HG02884 (cell line): Measurements from ENCODE around the gene FGF3.

ENCODE experiments used
- ATAC-seq: cut with Tn5 transposase; IDR thresholded peaks from one replicate; pipeline ENCODE4 v1.9.1; 2021; ENCODE audit warnings: mild to moderate bottlenecking, moderate library complexity; ENCODE audit not compliant: unreplicated experiment

Gene FGF3

DNA sequence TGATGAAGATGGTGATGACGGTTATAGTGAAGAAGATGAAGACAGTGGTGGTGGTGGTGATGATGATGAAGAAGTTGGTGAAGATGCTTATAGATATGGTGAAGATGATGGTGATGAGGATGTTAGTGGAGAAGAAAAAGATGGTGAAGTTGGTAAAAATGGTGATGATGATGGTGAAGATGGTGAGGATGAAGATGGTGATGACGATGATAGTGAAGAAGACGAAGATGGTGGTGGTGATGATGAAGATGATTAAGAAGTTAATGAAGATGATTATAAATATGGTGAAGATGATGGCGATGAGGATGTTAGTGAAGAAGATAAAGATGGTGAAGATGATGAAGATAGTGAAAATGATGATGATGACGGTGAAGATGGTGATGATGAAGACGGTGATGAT is 25.2 kb upstream of the FGF3 start:
- ATAC-seq: no peak

DNA sequence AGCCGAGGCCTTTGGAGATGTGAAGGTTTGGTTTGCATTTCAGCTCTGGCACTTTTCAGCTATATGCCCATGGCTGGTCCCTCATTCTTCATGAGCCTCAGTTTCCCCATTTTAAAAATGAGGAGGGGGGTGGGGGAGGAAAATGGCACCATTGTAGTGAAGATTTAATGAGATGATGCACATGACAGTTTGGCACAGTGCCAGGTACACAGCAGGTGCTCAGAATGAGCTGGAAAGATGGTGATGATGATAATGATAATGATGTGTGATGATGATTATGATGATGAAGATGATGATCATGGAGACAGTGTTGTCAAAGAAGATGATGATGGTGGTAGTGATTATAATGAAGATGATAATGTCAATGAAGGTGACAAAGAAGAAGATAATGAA is 24.3 kb upstream of the FGF3 start:
- no peak for ATAC-seq

DNA sequence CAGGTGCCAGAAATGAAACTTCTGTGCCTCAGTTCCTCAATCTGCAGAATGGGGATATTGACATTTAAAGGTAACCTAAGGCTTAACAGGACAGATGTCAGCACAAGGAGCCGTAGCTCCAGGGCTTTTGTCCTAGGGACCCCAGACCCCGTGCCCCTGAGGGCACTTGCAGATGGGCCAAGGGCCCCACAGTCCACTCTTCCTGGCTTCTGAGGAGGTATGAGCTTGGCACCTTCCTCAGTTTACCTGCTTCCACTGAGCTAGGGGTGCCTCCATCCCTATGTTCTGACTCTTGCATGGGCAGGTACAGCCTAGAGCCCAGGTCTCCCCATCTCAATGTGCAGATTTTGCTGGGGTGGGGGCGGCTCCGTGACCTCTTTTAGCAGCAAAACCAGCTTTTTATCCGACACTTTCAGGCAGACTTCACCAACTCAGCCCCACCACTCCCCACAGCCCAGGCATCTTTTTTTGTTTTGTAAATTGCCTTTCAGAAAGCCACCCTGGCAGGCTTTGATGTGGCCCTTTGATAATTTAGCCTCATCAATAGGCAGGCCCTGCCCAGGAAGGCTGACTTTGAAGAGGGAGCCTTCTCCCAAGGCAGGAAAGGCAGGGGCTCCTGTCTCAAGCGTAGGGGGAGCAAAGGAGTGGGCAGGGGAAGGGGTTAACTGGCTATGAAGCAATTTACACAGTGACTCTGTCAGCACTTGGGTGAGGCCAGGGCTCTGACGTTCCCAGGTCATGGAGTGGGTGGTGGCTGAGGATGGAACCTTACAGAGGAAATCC is 23.7 kb upstream of the FGF3 start:
- no peak for ATAC-seq

DNA sequence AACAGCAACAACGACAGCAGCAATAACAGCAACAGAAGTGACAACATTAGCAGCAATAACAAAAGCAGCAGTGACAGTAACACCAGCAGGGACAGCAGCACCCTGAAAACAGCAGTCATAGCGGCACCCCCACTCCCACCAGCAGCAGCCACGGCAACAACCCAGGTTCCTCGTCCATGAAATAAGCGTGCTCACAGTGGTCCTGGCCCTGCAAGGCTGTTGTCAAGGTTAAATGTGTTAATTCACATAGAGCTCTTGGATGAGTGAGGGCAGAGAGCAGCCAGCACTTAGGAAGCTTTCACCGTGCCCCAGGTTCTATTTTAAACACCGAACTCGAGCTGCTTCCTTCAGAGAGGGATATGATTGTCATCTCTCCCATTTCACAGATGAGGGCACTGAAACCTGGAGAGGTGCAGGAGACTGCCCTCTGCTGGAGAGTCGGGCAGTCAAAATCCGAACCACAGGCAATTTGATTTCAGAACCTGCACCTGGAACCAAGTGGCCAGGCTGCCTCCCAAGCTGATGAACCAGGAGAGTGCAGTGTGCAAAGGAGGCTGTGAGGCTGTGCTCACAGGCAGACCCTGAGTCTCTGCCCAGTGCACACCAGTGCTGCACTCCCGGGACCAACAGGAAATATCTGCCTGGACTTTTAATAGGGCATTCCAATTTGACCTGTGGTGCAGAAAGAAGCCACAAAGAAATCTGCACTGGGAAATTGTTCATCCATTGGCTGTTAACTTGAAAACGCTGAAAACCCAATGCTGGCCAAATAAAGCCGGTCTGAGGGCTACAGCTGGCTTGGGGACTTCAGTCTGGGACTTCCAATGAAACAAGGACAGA is 22.9 kb upstream of the FGF3 start:
- ATAC-seq: no peak

GRCh38 chr11:69841170-69841858 is 22.1 kb upstream of the FGF3 start:
- ATAC-seq: no peak

GRCh38 chr11:69840371-69841169 is 21.4 kb upstream of the FGF3 start:
- no peak for ATAC-seq

DNA sequence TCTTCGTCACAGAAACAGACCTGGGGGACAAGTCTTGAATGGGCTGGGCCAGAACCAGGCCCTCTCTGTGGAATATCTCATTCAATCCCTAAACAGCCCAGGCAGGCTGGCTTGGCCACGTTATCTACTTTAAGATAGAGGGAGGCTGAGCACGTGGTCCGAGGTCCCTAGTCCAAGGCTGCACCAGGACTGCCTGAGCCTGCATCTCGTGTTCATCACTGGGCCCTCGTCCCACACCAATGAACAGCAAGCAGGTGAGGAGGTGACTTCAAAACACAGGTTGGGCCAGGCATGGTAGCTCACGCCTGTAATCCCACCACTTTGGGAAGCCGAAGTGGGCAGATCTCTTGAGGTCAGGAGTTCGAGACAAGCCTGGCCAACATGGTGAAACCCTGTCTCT is 20.3 kb upstream of the FGF3 start:
- no peak for ATAC-seq

DNA sequence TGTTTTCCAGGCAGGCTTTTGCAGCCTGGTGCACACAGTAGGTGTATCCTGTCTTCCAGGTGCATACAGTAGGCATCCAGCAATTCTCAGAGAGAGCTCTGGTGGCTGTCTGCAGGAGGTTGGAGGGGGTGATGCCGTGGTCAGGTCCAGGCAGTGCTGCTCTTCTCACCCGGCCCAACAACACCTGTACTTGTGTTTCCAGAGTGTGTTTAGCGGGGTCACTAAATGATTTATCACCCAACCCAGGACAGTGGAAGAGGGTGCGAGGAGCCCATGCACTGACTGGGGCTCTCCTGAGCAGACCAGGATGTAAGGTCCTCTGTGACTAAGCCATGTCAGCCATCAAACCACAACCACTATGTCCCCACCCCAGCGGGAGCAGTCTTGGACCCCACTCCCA is 18.6 kb upstream of the FGF3 start:
- ATAC-seq: no peak

- no peak for ATAC-seq
Observed at GRCh38 chr11:69836401-69836800, 17.2 kb upstream of the FGF3 start.

- ATAC-seq: no peak
Observed at GRCh38 chr11:69834811-69835800, 15.9 kb upstream of the FGF3 start.

GRCh38 chr11:69834251-69834650 is 15.0 kb upstream of the FGF3 start:
- ATAC-seq: no peak

DNA sequence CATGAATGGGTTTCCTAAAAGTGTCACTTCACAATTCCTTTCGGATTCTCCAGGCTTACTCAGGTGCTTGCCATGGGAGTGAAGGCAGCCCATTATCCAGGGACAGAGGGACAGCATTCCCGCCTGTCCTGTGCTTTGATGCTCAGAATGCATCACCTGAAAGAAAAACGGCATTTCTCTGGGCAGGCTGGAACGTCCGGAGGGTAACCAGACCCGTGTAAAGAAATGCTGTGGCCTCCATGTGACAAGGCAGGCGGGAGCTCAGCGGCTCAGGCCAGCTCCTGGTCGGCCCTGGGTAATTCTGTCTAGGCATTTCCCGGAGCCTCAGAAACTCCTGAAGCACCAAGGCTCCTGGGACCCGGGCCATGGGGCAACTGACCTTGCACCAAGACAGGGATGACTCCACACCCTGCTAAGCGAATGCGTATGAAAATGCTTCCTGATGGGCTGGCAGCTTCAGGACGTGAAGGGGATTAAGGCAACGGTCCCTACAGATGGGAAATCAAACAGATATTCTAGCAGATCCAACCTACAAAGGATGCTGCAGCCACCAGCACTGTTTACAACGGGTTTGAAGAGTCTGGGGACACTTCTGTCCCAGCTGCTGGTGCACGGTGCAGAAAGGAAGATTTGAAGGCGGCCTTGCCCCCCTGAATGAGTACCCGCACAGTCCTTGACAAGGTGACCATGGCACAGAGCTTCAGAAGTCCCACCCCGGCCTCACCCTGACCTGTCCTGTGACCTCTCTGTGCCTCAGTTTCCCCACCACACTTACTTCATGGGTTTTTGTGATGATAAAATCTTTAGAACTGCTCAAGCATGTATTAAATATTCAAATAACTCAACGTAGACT is 13.6 kb upstream of the FGF3 start:
- ATAC-seq: no peak

GRCh38 chr11:69831985-69832384 is 12.8 kb upstream of the FGF3 start:
- ATAC-seq: no peak

DNA sequence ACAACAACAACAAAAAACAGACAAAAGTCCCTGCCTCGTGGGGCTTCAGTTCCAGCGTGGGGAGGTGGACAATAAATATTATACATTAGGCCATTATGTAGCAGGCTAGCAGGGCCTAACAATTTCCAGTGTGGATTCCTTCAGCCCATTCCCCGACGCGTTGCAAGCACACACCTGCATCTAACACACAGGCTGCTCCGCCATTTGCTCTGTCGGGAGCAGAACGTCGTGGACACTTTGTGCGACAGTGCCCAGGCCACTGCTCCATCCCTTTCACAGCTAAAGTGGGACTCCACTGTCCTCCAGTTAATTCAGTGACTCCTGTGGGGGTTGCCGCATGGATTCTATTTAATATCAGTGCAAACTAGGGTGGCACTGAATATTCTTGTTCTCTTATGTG is 10.9 kb upstream of the FGF3 start:
- ATAC-seq: no peak

DNA sequence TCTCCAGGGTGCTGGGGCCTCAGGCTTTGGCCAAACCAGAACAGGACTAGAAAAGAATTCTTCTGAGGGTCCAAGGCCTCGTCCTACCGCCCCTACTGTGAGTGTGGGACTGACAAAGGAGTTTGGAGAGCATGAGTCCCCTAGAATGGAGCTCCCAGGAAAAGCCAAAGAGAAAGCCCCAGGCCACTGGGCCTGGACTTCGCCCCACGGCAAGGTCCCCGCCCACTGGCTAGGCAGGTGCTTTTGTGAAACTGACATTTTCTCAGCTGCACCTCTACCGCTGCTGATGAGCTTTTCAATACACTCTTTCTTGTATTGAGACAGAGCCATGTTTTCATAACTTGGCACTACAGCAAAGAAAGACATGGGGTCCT is 9.7 kb upstream of the FGF3 start:
- ATAC-seq: no peak

DNA sequence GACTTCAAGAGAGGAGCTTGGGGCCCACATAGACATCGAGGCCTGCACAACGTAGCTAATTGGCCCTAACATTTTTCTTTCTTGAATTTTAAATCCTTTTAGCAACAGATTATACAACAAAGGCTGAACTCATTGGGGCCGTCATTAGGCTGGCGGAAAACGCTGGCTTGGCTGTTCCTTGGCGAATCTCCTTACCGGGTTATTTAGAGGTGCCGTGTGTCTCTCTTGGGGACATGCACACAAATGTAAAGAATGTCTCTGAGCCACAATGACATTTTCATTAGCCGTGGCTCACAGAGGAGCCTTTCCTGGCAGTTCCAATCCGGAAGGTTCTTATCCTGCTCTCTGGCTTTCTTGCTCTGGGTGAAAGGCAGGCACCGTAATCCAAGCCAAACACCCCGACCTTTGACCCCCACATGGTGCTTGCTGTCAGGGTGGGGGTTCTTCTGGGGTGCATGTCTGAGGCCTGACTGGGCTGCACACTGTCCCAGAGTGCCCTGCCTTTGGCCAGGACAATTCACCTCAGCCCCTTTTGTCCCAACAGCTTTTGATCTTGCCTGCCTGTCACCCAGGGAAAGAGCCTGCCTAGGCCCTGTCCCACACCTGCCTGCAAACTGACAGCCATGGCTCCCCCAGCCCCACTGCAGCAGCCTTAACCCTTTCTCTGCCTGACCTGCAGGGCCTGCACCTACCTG is 9.2 kb upstream of the FGF3 start:
- ATAC-seq: no peak

DNA sequence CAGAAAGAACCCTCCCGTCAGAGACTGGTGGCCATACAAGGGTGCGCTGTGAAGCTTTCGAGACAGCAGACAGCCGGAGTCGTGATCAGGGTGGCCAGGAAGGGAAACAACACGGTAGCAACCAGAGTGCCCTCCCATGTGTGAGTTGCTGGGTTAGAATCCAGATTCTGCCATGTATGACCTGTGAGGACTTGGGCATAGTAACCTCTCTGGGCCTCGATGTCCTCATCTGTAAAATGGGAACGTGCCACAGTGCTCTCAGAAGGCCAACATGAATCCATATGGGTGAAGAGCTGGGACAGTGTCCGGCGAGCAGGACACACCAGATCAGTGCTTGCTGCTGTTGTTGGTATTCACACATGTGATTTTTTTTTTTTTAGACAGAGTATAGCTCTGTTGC is 7.6 kb upstream of the FGF3 start:
- ATAC-seq: no peak

DNA sequence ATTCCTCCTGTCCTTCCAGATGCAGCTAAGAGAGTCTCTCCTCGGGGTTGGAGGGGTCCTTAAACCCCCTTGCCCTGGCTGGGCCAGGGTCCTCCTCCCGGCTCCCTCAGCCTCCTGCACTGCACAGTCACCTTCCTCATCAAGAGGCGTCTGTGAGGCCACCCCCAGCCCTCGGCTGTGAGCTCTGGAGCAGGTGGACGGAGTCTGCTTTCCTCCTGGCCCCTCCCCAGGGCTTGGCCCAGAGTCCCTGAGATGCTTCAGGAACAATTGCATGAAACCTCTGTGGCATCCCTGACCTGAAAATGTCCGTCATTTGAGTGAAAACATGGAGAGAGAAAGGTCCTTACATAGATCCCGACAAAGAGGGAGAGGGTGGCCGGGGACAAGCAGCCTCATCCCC is 6.7 kb upstream of the FGF3 start:
- ATAC-seq: no peak
